HepG2 (cell line): ENCODE measurements around the gene CLEC3A. TPM values are rescaled to one million over a fixed set of nuclear protein-coding genes. Genes with fewer than 3 reads are reported as not detected.

Source experiments
- FOXA3 ChIP-seq: IDR thresholded peaks from 2 replicates; pipeline ENCODE4 v1.6.1; 2016; ENCODE audit warnings: missing genetic modification reagents, missing compliant biosample characterization
- MED13 ChIP-seq: sonication (generic); formaldehyde crosslinking; IDR thresholded peaks from 2 replicates; pipeline ENCODE4 v1.5.0; 2020; ENCODE audit warnings: missing genetic modification reagents
- PRMT3 ChIP-seq: sonication (generic); formaldehyde crosslinking; IDR thresholded peaks from 2 replicates; pipeline ENCODE4 v1.8.1; 2022; ENCODE audit warnings: low read depth, mild to moderate bottlenecking, moderate library complexity, missing genetic modification reagents, borderline replicate concordance
- WIZ ChIP-seq: sonication (generic); formaldehyde crosslinking; IDR thresholded peaks from 2 replicates; pipeline ENCODE4 v1.5.1; 2020; ENCODE audit warnings: mild to moderate bottlenecking, missing genetic modification reagents
- ZMYM4 ChIP-seq: sonication (generic); formaldehyde crosslinking; IDR thresholded peaks from 2 replicates; pipeline ENCODE4 v1.8.1; 2023; ENCODE audit warnings: mild to moderate bottlenecking, missing genetic modification reagents
- ZNF281 ChIP-seq: sonication (generic); formaldehyde crosslinking; IDR thresholded peaks from 2 replicates; pipeline ENCODE4 v1.4.0; 2020; ENCODE audit warnings: missing genetic modification reagents, borderline replicate concordance
- ZNF646 ChIP-seq: sonication (generic); formaldehyde crosslinking; IDR thresholded peaks from 2 replicates; pipeline ENCODE4 v1.9.0; 2021; ENCODE audit warnings: mild to moderate bottlenecking, missing genetic modification reagents
- ZNF687 ChIP-seq: sonication (generic); formaldehyde crosslinking; IDR thresholded peaks from 2 replicates; pipeline ENCODE4 v1.5.1; 2020; ENCODE audit warnings: mild to moderate bottlenecking, missing genetic modification reagents, moderate library complexity
- ZNF75D ChIP-seq: sonication (generic); formaldehyde crosslinking; IDR thresholded peaks from 2 replicates; pipeline ENCODE4 v1.8.1; 2023; ENCODE audit warnings: missing genetic modification reagents, mild to moderate bottlenecking, borderline replicate concordance
- polyA plus RNA-seq, 8 experiments: library from polyadenylated mRNA; depleted of rRNA in 3 of 8; stranded (reverse) in 7 of 8; unstranded in 1 of 8; fragments of >200 nt; fragmentation: Illumina TruSeq in 4 of 8; extraction: Trizol in 4 of 8; gene quantifications; 2 replicates each; pipeline versions ENCODE4 v1.2.1 to v1.2.3, GENCODE V29; 2011 to 2016; ENCODE audit warnings: low read depth in 4 of 8, missing spikeins in 1 of 8, mixed read lengths in 1 of 8; ENCODE audit not compliant: insufficient read depth in 1 of 8
- total RNA-seq, 5 experiments: library from RNA; depleted of rRNA; stranded (reverse); fragments of >200 nt; fragmentation: Illumina TruSeq; extraction: Trizol; gene quantifications; 2 replicates each; pipeline ENCODE4 v1.2.3, GENCODE V29; 2016; ENCODE audit warnings: low read depth in 1 of 5
- TF ChIP-seq, protein P1 (sequence below): sonication (generic); formaldehyde crosslinking; IDR thresholded peaks from 2 replicates; pipeline ENCODE4 v1.4.0; 2020; ENCODE audit warnings: missing genetic modification reagents, borderline replicate concordance

CLEC3A gene
- total and polyA plus RNA-seq, 2 of the 13 experiments (the other 11 are each of a cell fraction or from before 2014, with no cell fraction given) = not detected

- TF ChIP-seq ZNF687 (peak; percentile 83), ZNF646 (CRISPR knock-in tag) (peak; percentile 82), MED13 (peak; percentile 97), ZMYM4 (peak; percentile 79), WIZ (CRISPR knock-in tag) (peak; percentile 100), PRMT3 (CRISPR knock-in tag) (peak; percentile 96; the same call in 1 of the 2 replicates), ZNF281 (peak; percentile 82), ZNF75D (no peak), FOXA3 (peak; percentile 64)
- TF ChIP-seq, protein P1, sequence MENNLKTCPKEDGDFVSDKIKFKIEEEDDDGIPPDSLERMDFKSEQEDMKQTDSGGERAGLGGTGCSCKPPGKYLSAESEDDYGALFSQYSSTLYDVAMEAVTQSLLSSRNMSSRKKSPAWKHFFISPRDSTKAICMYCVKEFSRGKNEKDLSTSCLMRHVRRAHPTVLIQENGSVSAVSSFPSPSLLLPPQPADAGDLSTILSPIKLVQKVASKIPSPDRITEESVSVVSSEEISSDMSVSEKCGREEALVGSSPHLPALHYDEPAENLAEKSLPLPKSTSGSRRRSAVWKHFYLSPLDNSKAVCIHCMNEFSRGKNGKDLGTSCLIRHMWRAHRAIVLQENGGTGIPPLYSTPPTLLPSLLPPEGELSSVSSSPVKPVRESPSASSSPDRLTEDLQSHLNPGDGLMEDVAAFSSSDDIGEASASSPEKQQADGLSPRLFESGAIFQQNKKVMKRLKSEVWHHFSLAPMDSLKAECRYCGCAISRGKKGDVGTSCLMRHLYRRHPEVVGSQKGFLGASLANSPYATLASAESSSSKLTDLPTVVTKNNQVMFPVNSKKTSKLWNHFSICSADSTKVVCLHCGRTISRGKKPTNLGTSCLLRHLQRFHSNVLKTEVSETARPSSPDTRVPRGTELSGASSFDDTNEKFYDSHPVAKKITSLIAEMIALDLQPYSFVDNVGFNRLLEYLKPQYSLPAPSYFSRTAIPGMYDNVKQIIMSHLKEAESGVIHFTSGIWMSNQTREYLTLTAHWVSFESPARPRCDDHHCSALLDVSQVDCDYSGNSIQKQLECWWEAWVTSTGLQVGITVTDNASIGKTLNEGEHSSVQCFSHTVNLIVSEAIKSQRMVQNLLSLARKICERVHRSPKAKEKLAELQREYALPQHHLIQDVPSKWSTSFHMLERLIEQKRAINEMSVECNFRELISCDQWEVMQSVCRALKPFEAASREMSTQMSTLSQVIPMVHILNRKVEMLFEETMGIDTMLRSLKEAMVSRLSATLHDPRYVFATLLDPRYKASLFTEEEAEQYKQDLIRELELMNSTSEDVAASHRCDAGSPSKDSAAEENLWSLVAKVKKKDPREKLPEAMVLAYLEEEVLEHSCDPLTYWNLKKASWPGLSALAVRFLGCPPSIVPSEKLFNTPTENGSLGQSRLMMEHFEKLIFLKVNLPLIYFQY (CRISPR knock-in tag) = peak; percentile 96
Observed at GRCh38 chr16:78045865-78046581, 23.7 kb downstream of the CLEC3A start (continued).
